ENCODE measurements around the gene USP28.
"Not testable (repeated sequence)": the region's sequence is repeated elsewhere in the genome, so short reads cannot be mapped to it uniquely, and the experiment has no call there.

The USP28 gene

DNA sequence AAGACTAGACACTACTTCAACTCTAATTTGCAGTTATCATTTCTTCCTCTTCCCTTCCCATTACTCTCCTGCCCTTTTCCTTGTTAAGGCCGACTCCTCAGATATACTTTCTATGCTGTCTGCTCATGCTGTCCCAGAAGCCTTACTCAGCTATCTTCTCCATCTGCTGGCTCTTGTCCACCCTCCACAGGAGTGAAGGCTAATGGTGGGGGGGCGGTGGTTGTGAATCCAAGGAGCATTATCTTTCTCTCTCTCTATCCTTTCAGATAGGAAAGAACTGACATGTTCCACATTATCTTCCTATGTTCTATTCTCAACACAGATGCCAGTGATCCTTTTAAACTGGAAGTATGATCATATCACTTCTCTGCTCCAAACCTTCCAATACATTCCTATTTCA is 37.4 kb downstream of the USP28 start:
- no peak for DNase-seq (ENCODE audit: low read depth in 3 of 3)

DNA sequence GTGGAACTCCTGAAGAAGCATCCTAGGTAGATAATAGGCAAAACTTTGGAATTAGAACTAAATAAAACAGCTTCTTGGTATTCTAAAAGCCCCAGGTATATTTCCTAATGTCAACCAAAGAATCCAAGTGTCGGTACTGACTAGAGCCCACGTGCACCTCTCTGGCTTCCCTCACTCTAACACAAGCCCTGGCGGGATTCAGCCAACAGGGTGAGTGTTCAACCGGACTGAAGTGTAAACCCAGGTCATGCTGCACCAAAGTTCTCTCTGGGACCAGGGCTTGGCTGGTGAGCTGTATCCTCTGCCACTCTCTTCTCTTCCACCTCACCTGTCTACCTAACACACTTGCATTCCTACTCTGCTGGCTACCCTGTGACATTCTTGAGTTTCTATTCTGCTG is 40.1 kb downstream of the USP28 start:
- no peak for DNase-seq (ENCODE audit: low read depth in 3 of 3)

DNA sequence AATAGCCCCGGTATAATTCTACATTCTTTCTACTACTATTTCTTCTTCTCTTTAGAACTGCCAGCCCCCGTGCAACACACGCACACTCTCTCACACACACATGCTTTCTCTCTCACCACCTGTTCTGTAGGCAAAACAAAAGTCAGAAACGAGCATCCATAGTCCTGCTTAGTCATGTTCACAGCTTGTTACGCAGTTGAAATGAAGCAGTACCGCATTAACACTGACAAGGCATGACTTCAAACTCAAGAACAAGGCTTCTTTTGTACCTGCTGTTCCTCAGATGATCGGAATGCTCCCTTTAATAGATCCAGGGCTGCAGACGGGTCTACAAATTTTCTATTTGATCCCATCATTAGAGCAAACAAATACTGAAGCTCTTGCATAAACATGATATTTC is 42.2 kb downstream of the USP28 start:
- DNase-seq (ENCODE audit: low read depth in 3 of 3): no peak

DNA sequence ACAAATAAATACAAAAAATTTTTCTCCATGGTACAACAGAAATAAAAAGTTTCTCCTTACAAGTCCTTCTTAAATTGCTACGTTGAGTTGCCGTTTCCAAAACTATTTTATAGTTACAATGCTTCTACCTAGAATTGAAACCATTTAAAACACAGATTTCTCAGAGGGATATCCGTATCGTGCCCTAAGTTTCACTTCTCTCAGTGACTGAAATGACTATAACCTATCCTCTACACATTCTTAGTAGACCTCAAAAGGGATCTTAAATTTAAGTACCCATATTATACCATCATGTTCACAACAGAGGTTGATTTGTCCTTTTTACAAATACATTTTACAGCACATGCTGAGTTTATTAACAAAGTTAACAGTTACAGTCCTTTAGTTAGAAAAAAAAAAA is 44.1 kb downstream of the USP28 start:
- no peak for DNase-seq (ENCODE audit: low read depth in 3 of 3)

DNA sequence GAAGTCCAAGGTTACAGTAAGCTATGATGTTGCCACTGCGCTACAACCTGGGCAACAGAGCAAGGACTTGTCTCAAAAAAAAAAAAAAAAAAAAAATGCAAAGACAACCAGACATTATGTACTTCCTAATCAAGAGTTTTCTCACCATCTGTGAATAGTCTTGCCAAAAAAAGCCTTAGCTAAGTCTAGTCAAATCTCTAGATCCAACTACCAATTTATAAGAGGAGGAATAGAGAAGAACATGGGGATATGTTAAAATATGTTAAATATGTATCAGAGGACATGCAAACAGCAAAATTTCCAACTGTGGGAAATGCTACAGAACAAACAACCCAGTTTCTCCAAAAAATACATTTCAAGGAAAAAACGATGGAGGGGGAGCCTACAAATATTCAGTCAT is 45.6 kb downstream of the USP28 start:
- DNase-seq (ENCODE audit: low read depth in 3 of 3): no peak

DNA sequence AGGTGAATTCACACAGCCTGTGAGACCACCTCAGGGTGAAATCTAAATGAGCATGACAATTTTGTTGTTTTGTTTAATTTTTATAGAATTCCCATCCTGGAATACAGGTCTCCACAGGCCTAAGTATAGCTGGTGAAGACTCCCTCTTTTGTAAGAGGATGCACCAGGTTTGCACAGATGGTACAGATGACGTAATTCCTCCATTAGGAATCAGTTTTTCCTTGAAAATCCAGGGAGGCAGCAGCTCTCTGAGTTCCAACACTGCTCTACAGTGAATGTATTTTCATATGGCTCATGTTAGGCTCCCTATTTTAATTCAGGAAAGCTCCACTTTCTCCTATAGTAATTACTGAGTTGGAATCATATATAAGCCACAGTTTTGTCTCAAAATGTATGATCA is 47.2 kb downstream of the USP28 start:
- no peak for DNase-seq (ENCODE audit: low read depth in 3 of 3)

DNA sequence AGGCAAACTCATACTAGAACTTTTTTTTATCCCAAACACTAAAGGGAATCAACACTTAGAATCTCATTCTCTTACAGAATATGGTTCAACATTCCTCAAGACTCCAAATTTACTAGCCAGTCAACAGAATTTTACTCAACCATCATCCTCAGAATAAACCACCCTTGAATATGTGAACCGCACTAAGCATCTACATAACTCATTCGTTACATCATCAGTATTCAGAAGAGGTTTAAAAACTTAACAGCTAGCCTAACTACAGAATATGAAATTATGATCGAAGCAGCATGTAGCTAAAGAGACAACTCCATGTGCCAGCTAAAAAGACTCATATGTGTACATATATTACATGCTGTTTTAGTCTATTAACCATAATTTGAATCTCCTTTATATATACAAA is 47.9 kb downstream of the USP28 start:
- no peak for DNase-seq (ENCODE audit: low read depth in 3 of 3)

DNA sequence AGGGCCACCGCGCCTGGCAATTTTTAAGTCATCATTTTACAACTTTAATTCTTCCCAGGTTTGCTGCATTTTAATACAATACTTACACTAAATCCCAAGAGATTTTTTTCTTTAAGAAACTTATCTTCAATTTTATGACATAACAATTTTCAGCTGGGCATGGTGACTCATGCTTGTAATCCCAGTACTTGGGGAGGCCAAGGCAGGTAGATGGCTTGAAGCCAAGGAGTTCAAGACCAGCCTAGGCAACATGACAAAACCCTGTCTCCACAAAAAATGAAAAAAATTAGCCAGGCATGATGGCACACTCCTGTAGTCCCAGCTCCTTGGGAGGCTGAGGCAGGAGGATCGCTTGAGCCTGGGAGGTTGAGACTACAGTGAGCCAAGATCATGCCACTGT is 56.9 kb downstream of the USP28 start:
- no peak for DNase-seq (ENCODE audit: low read depth in 3 of 3)

DNA sequence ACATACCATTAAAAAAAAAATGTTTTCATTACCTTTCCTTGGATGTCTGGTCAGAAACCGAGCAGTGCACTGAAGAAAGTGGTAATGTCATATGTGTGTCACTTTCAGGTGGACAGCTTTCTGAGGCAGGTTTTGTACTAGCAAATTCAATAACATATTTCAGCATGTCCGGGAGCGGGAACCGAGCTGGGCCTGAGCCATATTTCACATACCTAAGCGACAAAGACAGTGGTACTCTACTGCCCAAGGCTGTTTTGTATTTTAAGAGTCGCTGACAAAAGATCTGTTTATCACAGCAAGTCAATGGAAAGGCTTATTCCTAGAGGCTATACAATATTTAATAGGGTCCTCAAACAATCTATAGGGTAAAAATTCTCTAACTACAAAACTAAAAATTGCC is 57.7 kb downstream of the USP28 start:
- no peak for DNase-seq (ENCODE audit: low read depth in 3 of 3)

DNA sequence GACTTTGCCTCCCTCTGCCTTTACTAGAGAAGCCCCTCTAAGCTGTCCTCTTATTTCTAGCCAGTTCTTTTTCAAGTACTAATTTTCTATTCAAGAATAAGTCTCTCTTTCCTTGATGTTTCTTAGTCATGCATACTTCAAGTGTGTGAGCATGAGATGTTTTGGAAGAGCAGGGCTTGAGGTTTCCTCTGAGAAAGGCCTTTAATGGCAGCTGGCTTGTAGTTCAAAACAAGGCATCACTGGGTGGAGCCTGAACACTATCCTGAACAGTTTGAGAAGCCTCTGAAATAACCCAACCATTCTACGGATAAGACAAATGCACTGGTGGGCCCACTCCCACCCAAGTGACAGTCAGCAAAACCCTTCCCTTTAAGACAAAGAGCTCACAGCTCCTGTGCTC is 58.2 kb downstream of the USP28 start:
- no peak for DNase-seq (ENCODE audit: low read depth in 3 of 3)

DNA sequence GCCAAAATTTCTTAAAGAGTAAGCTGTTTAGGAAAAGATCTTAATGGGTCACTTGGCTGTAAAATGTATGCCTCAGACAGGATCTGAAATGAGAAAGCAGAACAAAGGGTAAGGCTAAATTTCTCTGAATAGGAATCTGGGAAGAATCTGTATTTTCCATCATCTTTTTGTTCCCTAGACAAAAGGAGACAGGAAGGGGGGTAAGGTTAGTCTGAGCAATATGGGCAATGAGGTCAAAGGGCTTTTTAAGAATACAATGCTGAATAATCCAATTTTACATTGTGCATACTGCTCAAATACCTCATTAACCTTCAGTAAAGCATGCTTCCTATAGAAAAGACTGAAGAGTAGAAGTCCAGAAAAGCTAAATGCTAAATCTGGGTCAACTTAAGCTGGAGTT is 61.2 kb downstream of the USP28 start:
- DNase-seq (ENCODE audit: low read depth in 3 of 3): no peak

DNA sequence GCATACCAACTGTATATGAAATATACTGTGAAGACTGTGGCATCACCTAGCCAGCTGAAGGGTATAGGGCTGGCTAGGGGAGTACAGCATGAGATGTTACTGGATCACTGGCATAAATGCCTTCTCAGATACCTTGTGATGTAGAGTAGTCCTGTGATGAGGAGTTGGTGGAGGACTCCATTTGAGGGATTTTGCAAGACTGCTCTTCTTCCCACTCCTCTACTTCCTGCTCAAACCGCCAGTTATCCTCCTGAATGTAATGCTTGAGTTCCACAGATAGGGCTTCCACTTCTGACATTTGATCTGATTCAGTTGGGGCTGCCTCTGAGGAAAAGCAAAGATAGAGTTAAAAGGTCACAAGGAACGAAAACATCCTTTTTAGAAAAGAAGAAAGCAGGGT is 66.4 kb downstream of the USP28 start:
- DNase-seq (ENCODE audit: low read depth in 3 of 3): no peak

DNA sequence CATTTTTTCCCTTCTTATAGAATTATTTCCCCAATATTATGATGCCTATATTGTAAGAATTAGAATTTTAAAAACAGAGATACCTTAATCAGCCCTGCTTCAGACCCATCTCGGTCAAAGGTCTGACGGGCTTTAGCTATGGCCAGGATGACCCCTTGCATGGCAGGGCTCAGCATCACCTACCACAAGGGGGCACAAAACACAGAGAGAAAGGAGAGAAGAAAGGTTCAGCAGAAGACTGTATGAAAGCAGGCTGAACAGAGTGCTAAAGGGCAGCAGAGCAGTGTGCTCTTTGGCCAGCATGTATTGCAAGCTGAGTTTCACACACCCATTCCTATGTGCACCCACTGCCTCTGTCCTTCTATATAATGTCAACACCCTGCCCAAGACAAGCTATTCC is 69.0 kb downstream of the USP28 start:
- no peak for DNase-seq (ENCODE audit: low read depth in 3 of 3)

DNA sequence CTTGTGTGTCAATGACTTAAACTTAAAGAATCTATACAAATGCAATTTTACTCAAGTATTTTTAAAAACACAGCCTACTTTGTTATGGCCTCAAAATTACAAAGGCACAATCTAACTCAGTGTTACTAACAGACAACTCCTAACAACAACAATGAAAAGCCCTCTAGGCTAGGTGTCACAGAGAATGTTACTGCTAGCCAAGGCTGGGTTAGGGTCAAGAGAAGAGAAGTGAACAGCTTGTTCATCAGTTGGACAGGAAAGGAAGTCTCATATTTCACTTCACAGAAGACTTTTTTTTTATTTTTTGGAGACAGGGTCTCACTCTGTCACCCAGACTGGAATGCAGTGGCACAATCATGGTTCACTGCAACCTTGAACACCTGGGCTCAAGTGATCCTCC is 69.7 kb downstream of the USP28 start:
- DNase-seq (ENCODE audit: low read depth in 3 of 3): no peak

DNA sequence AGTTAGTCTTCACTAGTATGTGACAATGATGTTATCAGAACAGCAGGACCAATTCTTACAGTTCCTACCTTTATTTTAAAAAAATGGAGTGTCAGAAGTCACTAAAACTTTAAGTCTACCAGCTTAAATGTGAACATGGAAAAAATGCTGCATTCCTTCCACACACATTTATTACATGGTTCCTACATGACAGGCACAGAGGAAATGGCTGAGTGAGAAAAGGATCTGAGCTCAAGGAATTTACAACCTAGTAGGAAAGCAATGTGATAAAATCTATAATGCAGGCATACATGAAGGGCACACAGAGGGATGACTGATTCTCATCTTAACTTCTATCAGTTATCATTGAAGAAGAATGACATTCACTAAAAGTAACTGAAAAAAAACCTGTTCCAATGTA is 72.8 kb downstream of the USP28 start:
- DNase-seq (ENCODE audit: low read depth in 3 of 3): no peak

DNA sequence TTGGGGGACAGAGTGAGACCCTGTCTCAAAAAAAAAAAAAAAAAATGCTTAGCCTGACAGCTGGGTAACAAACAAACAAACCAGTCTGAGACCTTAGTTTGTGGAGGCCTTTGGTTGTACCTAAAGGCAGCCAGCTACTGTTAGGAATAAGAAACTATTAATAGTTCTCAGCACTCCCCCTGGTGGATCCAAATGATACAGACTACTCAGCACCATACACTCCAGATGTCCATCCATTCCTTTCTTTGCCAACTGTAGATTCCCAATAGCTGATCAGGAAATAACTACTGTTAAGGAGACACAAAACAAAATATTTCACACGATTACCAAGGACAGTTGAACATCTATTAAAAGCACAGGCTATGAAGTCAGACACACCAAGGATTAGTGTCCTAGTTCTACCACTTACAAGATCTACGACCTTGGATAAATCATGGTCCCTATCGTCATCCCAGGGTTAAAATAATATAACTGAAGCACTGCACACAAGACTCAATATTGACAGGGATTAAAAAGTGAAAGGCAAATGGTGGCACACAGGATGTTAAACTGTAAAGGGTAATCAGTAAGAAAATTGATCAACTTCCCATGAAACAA is 78.6 kb downstream of the USP28 start:
- peak in 1 of 3 donors; percentile 12 for DNase-seq (ENCODE audit: low read depth in 3 of 3)

DNA sequence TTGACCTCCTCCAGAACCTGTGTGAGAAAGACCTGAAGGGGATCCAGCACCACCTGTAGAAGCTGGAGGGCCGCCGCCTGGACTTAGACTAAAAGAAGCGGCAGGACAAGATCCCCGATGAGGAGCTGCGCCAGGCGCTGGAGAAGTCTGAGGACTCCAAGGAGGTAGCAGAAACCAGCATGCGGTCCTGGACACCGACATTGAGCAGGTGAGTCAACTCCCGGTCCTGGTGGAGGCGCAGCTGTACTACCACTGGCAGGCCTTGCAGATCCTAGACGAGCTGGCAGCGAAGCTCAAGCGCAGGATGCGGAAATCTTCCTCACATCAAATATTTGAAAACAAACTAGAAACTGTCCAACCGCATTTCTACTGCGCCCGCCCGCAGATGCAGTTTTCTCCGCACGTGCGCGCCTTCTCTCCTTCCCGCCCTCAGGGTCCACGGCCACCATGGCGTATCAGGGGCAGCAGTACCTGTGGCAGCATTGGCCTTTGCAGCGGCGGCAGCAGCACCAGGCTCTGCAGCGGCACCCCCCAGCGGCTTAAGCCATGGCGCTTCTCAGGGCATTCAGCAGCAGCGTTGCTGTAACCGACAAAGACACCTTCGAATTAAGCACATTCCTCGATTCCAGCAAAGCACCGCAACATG is 85.6 kb downstream of the USP28 start:
- no peak for DNase-seq (ENCODE audit: low read depth in 3 of 3)

DNA sequence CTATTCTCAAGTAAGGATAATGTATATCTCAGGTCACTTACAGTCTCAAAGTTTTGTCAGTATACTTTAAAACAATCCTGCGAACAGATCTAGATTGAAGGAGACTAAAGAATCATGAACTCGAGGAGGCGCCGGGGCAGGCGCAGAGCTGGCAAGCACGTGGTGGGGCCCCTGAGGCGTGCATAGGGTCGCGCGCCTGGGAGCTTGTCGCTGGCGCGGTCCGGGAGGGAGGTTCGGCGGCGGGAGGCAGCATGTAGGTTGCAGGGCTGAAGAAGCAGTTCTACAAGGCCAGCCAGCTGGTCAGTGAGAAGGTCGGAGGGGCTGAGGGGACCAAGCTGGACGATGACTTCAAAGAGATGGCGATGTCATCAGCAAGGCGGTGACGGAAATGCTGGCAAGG is 86.4 kb downstream of the USP28 start:
- not testable (repeated sequence) for DNase-seq (ENCODE audit: low read depth in 3 of 3)

DNA sequence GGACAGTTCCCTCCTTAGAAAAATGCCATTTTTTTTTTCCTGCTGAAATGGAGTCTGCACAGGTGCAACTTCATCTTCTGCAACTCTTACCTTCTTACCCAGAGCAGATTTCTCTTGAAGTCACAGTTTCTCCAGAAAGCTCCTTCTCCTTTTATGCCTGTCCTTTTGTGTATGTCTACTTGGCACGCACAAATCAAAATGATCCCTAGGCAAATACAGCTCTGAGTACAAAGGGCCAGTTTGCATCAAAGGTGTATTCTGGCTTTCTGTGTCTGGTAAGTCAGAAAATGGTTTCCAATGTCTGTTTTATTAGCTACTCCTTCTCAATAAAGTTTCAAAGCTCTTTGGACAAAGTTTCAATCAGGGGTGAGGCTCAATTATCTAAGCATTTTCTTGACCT is 93.2 kb downstream of the USP28 start:
- no peak for DNase-seq (ENCODE audit: low read depth in 3 of 3)

DNA sequence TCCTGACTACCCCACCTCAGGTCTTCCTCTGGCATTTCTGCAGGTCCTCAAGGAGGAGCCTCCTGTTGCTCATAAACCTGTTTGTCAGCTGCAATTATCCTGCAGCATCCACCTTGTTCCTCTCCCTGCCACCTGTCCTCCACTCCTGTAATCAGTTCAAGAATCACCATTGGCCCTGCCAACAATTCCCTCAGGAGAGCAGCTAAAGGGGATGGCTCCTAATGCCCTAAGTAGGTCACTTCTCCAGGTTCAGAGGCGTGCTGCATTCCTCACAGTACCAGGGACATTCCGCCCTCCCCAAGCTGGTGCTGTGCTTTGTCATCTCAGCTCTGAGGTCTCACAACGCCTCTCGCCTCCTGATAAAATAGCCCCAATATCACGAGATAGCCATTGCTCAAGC is 93.7 kb downstream of the USP28 start:
- no peak for DNase-seq (ENCODE audit: low read depth in 3 of 3)

DNA sequence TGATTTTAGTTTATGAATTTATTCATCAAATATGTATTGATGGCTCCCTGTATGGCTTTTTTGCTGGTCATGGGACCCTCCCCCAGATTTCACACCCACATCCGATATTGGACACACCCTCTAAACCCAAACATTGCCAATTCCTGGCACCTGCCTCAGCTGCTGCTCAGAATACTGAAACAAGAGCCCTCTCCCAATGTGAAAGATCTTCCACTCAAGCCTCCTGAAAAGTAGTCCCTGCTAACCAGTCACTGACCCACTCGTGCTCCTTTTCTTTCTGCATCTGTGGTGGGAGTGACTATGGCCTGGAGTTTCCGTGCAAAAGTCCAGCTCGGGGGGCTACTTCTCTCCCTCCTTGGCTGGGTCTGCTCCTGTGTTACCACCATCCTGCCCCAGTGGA is 95.9 kb downstream of the USP28 start, which contains the start of gene CLDN25:
TSS of gene CLDN25 (plus strand) at position 301 of the 400 bp plus-strand sequence. CDS start at position 301, 0 bp downstream.
- no peak for DNase-seq (ENCODE audit: low read depth in 3 of 3)

DNA sequence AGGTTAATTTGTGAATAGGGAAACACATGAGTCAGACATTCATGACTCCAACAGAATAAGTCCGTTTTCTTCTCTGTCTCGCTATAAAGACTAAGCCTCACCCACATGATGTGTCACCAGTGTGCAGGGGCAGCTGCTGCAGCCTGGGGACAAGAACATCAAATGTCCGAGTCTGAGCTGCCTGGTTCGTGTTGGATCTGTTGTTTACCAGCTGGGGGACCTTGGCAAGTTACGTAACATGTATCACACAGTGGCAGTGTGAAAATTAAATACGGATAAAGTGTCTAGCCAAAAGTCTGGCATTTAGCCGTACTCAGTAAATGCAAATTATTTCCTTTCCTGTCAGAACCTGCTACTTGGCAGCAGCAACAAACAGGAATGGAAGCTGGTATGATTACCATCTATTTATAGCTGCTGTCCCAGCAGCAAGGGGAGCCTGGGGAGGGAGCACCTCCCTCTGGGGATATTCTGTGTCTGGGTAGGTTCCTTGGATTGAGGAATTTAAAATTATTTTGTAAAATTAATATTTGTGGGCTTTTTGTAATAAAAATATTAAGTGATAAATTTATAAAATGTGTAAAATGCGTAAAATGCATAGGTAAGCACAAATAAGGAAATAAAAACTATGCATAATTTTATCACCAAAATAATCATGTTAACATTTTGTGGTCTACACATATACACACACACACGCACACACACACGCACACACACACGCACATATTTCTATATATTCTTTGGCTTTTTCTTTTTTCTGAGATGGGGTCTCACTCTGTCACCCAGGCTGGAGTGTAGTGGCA is 97.1 kb downstream of the USP28 start:
- DNase-seq (ENCODE audit: low read depth in 3 of 3): no peak

DNA sequence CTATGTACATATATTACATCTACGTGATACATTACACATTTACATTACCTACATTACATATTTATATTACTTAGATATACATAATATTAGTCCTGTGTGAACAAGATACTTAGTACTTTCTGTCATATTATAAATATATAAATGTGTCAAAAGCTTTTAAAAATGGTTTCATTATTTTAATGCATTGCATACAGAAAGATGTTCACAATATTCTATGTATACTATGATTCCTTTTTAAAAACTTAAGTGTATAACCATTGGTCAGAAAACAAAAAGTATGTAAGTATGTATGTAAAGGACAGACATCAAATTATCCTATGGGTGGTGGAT is 101.2 kb downstream of the USP28 start:
- DNase-seq (ENCODE audit: low read depth in 3 of 3): no peak

All from stimulated activated CD4-positive, alpha-beta T cell treated with anti-CD3 and anti-CD28 coated beads, TNF-alpha, amount 100 ng/mL, for 48 hours (primary cell).